Mucosa of stomach (tissue), 1 donor: ENCODE data around the gene CD164.

Experiments
- H3K27me3 ChIP-seq: one replicate; pipeline ENCODE4 v1.7.0; 2013; ENCODE audit warnings: mild to moderate bottlenecking, low read length; ENCODE audit not compliant: control insufficient read depth, insufficient read depth
- H3K36me3 ChIP-seq: one replicate; pipeline ENCODE4 v1.7.0; 2013; ENCODE audit warnings: low read length; ENCODE audit not compliant: control insufficient read depth, insufficient read depth
- H3K4me1 ChIP-seq: one replicate; pipeline ENCODE4 v1.7.0; 2013; ENCODE audit warnings: mild to moderate bottlenecking, low read length; ENCODE audit not compliant: control insufficient read depth, insufficient read depth
- H3K4me3 ChIP-seq: one replicate; pipeline ENCODE4 v1.7.0; 2013; ENCODE audit warnings: low read length
- H3K9ac ChIP-seq: one replicate; pipeline ENCODE4 v1.7.0; 2013; ENCODE audit warnings: mild to moderate bottlenecking, low read length, moderate library complexity
- H3K9me3 ChIP-seq: one replicate; pipeline ENCODE4 v1.7.0; 2013; ENCODE audit warnings: mild to moderate bottlenecking, low read length, moderate library complexity; ENCODE audit not compliant: control insufficient read depth
- donor health status: Pancreatic carcinoma.

The CD164 gene

GRCh38 chr6:109381747-109382575, at the start of gene CD164:
CD164 (minus strand) TSS chr6:109382467; CDS start chr6:109382378, 89 bp downstream.
- H3K9ac ChIP-seq = peak within 1 kb of the TSS; percentile 99
- H3K36me3 ChIP-seq = no peaks in the 10 kb centered on the region
- H3K4me3 ChIP-seq = peak within 1 kb of the TSS; percentile 79
- H3K27me3 ChIP-seq = no peaks in the 10 kb centered on the region
- H3K9me3 ChIP-seq = no peaks in the 10 kb centered on the region
- peaks cover 30% of the 10 kb centered on the region for H3K4me1 ChIP-seq

- H3K9ac ChIP-seq = no peak overlapping the region
- no peaks in the 10 kb centered on the region for H3K9me3 ChIP-seq
- no peaks in the 10 kb centered on the region for H3K36me3 ChIP-seq
- H3K4me1 ChIP-seq = peaks cover 2% of the 10 kb centered on the region
- no peak overlapping the region for H3K4me3 ChIP-seq
- no peaks in the 10 kb centered on the region for H3K27me3 ChIP-seq
These were observed 47.2 kb upstream of the CD164 start for GRCh38 chr6:109429496-109429895.

GRCh38 chr6:109428889-109429477, 46.7 kb upstream of the CD164 start:
- no peaks in the 10 kb centered on the region for H3K27me3 ChIP-seq
- no peak overlapping the region for H3K9ac ChIP-seq
- H3K4me1 ChIP-seq = peaks cover 8% of the 10 kb centered on the region
- H3K36me3 ChIP-seq = no peaks in the 10 kb centered on the region
- no peak overlapping the region for H3K4me3 ChIP-seq
- H3K9me3 ChIP-seq = no peaks in the 10 kb centered on the region

GRCh38 chr6:109424946-109425345, 42.7 kb upstream of the CD164 start:
- H3K36me3 ChIP-seq = no peaks in the 10 kb centered on the region
- H3K9me3 ChIP-seq = no peaks in the 10 kb centered on the region
- no peak overlapping the region for H3K4me3 ChIP-seq
- no peaks in the 10 kb centered on the region for H3K27me3 ChIP-seq
- no peak overlapping the region for H3K9ac ChIP-seq
- peaks cover 11% of the 10 kb centered on the region for H3K4me1 ChIP-seq

- H3K9me3 ChIP-seq = no peaks in the 10 kb centered on the region
These were observed 38.9 kb upstream of the CD164 start for GRCh38 chr6:109421184-109421583.

GRCh38 chr6:109420751-109421150, 38.5 kb upstream of the CD164 start:
- H3K36me3 ChIP-seq = no peaks in the 10 kb centered on the region
- H3K4me1 ChIP-seq = peaks cover 11% of the 10 kb centered on the region
- no peak overlapping the region for H3K9ac ChIP-seq
- H3K27me3 ChIP-seq = no peaks in the 10 kb centered on the region
- H3K4me3 ChIP-seq = no peak overlapping the region
- H3K9me3 ChIP-seq = no peaks in the 10 kb centered on the region

More at GRCh38 chr6:109421184-109421583, 38.9 kb upstream of the CD164 start:
- Histone ChIP-seq H3K27me3 (no peaks in the 10 kb centered on the region), H3K4me3 (no peak overlapping the region), H3K4me1 (peaks cover 11% of the 10 kb centered on the region), H3K36me3 (no peaks in the 10 kb centered on the region), H3K9ac (no peak overlapping the region)

- no peaks in the 10 kb centered on the region for H3K27me3 ChIP-seq
- H3K4me1 ChIP-seq = no peaks in the 10 kb centered on the region
- H3K9ac ChIP-seq = no peak overlapping the region
- H3K36me3 ChIP-seq = no peaks in the 10 kb centered on the region
- H3K9me3 ChIP-seq = no peaks in the 10 kb centered on the region
- H3K4me3 ChIP-seq = no peak overlapping the region
These were observed 35.4 kb upstream of the CD164 start for GRCh38 chr6:109417646-109418045.

GRCh38 chr6:109411034-109411433, 28.8 kb upstream of the CD164 start:
- Histone ChIP-seq H3K9me3 (no peaks in the 10 kb centered on the region), H3K9ac (no peak overlapping the region), H3K27me3 (no peaks in the 10 kb centered on the region), H3K4me3 (no peak overlapping the region), H3K36me3 (no peaks in the 10 kb centered on the region), H3K4me1 (no peaks in the 10 kb centered on the region)

- Histone ChIP-seq H3K9ac (no peak overlapping the region), H3K4me1 (no peaks in the 10 kb centered on the region), H3K9me3 (no peaks in the 10 kb centered on the region), H3K27me3 (no peaks in the 10 kb centered on the region), H3K4me3 (no peak overlapping the region), H3K36me3 (no peaks in the 10 kb centered on the region)
These were observed 23.9 kb upstream of the CD164 start for GRCh38 chr6:109406196-109406595.

GRCh38 chr6:109397020-109397419, 14.8 kb upstream of the CD164 start:
- Histone ChIP-seq H3K9me3 (no peaks in the 10 kb centered on the region), H3K9ac (no peak overlapping the region), H3K36me3 (no peaks in the 10 kb centered on the region), H3K4me3 (no peak overlapping the region), H3K27me3 (no peaks in the 10 kb centered on the region), H3K4me1 (peaks cover 10% of the 10 kb centered on the region)

- no peak overlapping the region for H3K4me3 ChIP-seq
- H3K36me3 ChIP-seq = no peaks in the 10 kb centered on the region
- H3K4me1 ChIP-seq = peaks cover 10% of the 10 kb centered on the region
- no peaks in the 10 kb centered on the region for H3K9me3 ChIP-seq
- no peak overlapping the region for H3K9ac ChIP-seq
- H3K27me3 ChIP-seq = no peaks in the 10 kb centered on the region
These were observed 13.9 kb upstream of the CD164 start for GRCh38 chr6:109396046-109396718.

- Histone ChIP-seq H3K4me3 (no peak overlapping the region), H3K27me3 (no peaks in the 10 kb centered on the region), H3K36me3 (no peaks in the 10 kb centered on the region), H3K4me1 (peaks cover 25% of the 10 kb centered on the region), H3K9ac (no peak overlapping the region), H3K9me3 (no peaks in the 10 kb centered on the region)
These were observed 11.6 kb upstream of the CD164 start for GRCh38 chr6:109393886-109394281.
